Esophagus muscularis mucosa (tissue), 3 donors: ENCODE data around the gene SLCO2A1.

Source experiments
- CTCF ChIP-seq, 3 experiments: fragments of 200-600 bp in 2 of 3; fragments of 450-650 bp in 1 of 3; sonication (generic) in 2 of 3; IDR thresholded peaks; one replicate each; pipeline ENCODE4 v1.5.1; 2017 to 2019; ENCODE audit warnings: antibody characterized with exemption in 3 of 3, mild to moderate bottlenecking in 2 of 3, moderate library complexity in 1 of 3
- POLR2A ChIP-seq: fragments of 450-650 bp; IDR thresholded peaks from one replicate; pipeline ENCODE4 v1.6.1; 2017; ENCODE audit warnings: antibody characterized with exemption, moderate library complexity, mild to moderate bottlenecking, low read depth

DNA sequence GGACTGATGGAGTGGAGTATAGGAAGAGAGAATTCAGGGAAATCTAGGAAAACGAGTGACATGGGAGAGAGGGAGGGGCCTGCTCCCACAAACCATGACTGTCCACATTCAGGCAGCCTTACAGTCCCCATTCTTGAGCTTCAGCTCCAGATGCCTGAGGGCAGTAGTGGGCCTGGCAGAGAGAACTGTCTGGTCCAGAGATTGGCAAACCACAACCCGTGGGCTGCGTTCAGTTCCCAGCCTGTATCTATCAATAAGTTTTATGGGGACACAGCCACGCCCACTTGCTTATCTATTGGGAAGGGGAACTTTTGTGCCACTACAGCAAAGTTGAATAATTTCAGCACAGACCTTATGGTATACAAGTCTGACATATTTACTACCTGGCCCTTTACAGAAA lies 63.8 kb downstream of the SLCO2A1 start:
- TF ChIP-seq CTCF (IDR thresholded peaks at IDR 0.05) = no peak
- no peak for TF ChIP-seq POLR2A
